ENCODE data around the gene TTC24.

DNA sequence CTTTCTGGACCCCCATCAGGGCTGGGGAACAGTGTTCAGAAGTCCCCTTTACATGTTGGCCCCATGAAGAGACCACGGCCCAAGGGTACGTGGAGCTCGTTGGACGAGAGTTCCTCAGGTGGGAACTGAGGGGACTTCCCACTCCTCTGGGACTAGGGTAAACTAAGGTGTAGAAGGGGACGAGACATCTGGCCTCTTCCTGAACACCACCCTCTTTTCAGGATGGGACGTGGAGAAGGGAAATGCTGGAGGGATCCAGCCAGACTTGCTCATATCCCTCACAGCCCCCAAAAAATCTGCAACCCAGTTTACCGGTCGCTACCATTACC lies 14.1 kb downstream of the TTC24 start:
- no peak for TF ChIP-seq GATA3 (IDR thresholded peaks at IDR 0.05; ENCODE audit: low read depth, low read length)
- no peak for TF ChIP-seq GATA2 (IDR thresholded peaks at IDR 0.05; ENCODE audit: low read depth, low read length)
